Ovary (tissue), 9 donors: ENCODE results near the gene RNF34. TPM values are rescaled to one million over a fixed set of nuclear protein-coding genes. Genes with fewer than 3 reads are reported as not detected.
A peak's percentile ranks its signal among the peaks of the same experiment; 100 is the strongest.

Experiments used
- DNase-seq, 5 donors: peaks; one replicate each; pipeline ENCODE4 v3.0.0-alpha.2; 2019 to 2020
- H3K27ac ChIP-seq, 2 donors: fragments of 200-600 bp; one replicate each; pipeline versions ENCODE4 v1.5.1 to v1.8.0; 2019 to 2022
- H3K27me3 ChIP-seq: fragments of 200-600 bp; one replicate; pipeline ENCODE4 v1.8.0; 2022
- H3K36me3 ChIP-seq: fragments of 200-600 bp; sonication (generic); one replicate; pipeline ENCODE4 v1.5.1; 2019
- H3K4me1 ChIP-seq: one replicate; pipeline ENCODE4 v1.8.1; 2013; ENCODE audit warnings: mild to moderate bottlenecking, moderate library complexity; ENCODE audit not compliant: insufficient read depth
- H3K4me3 ChIP-seq: fragments of 200-600 bp; sonication (generic); one replicate; pipeline ENCODE4 v1.5.1; 2017
- H3K9me3 ChIP-seq, 2 donors: fragments of 200-600 bp in 1 of 2; sonication (generic) in 1 of 2; one replicate each; pipeline versions ENCODE4 v1.5.1 to v1.8.1; 2013 to 2019; ENCODE audit warnings: mild to moderate bottlenecking in 1 of 2, moderate library complexity in 1 of 2
- CTCF ChIP-seq, 3 donors: fragments of 450-650 bp in 2 of 3; fragments of 200-600 bp in 1 of 3; IDR thresholded peaks; one replicate each; pipeline versions ENCODE4 v1.5.1 to v1.8.0; 2016 to 2022; ENCODE audit warnings: antibody characterized with exemption in 3 of 3, mild to moderate bottlenecking in 1 of 3
- EP300 ChIP-seq: sonication (generic); formaldehyde crosslinking; IDR thresholded peaks from one replicate; pipeline ENCODE4 v1.6.1; 2017; ENCODE audit warnings: antibody characterized with exemption
- POLR2A ChIP-seq: fragments of 450-650 bp; IDR thresholded peaks from one replicate; pipeline ENCODE4 v1.6.1; 2017; ENCODE audit warnings: antibody characterized with exemption, mild to moderate bottlenecking, moderate library complexity
- WGBS, 3 donors: extraction: QIAGEN DNeasy Blood & Tissue Kit in 1 of 3; methylation state at CpG; one replicate each; pipeline versions ENCODE4 v1.1.5 to v1.1.7; 2013 to 2017; 5-methylcytosine and 5-hydroxymethylcytosine counted together
- intact Hi-C, 4 donors: fragments of 100-400 bp; cut with DNase I; formaldehyde crosslinking; loops; one replicate each; pipeline versions ENCODE4 v1.11.0 to v1.15.1; 2022 to 2023
- polyA plus RNA-seq, 2 donors: library from polyadenylated mRNA; stranded (reverse); fragments of 200-250 nt in 1 of 2; fragments of 350-450 nt in 1 of 2; fragmentation: Illumina TruSeq in 1 of 2; extraction: RNeasy Lipid Tissue Mini Kit (QIAGEN cat#74804) in 1 of 2; gene quantifications; one replicate each; pipeline ENCODE4 v1.2.3, GENCODE V29; 2013 to 2014
- total RNA-seq, 7 donors: library from RNA; depleted of rRNA in 2 of 7; stranded (reverse); fragments of >200 nt in 2 of 7; fragmentation: NEBNext Ultra II Directional in 3 of 7; extraction: Animal tissue kit (Norgen Biotek cat#: 25700) in 3 of 7; gene quantifications; one replicate each; pipeline versions ENCODE4 v1.1.0 to v1.2.4, GENCODE V29; 2016 to 2023
- donor health status: DM: no; HTN: no; CAD: no; lungs with moderate emphysema.
- donor health status: DM: no; HTN: no; CAD: no.
- donor health status: Bipolar disorder and iron deficiency.
- donor health status: DM: yes; HTN: yes; CAD: no.
- donor health status: DM: no; HTN: no; CAD: no.
- donor health status: DM: yes; HTN: yes; CAD: no.

The RNF34 gene
- total and polyA plus RNA-seq, 9 donors, result 17.3 to 39.8 (median 27.5) TPM

GRCh38 chr12:121461048-121461447, 61.1 kb downstream of the RNF34 start:
- Histone ChIP-seq H3K27me3 (no peaks in the 10 kb centered on the region), H3K36me3 (no peaks in the 10 kb centered on the region), H3K9me3 (no peaks in the 10 kb centered on the region), H3K4me3 (no peak overlapping the region), H3K27ac (no peak overlapping the region), H3K4me1 (no peaks in the 10 kb centered on the region)
- intact Hi-C loops, result no loop called here
- no peak for DNase-seq
- 92 to 97% (median 97%) methylated on average over 5 of the region's 5 CpGs for WGBS, 3 donors
- TF ChIP-seq CTCF (IDR thresholded peaks at IDR 0.05) (no peak), EP300 (no peak), POLR2A (no peak)

- no peak for DNase-seq
- no peaks in the 10 kb centered on the region for H3K27me3 ChIP-seq
- no peak overlapping the region for H3K27ac ChIP-seq
- no peak for TF ChIP-seq POLR2A
- TF ChIP-seq EP300, result no peak
- no peak for TF ChIP-seq CTCF (IDR thresholded peaks at IDR 0.05)
- no peak overlapping the region for H3K4me3 ChIP-seq
- WGBS, 3 donors, result 95 to 98% (median 96%) methylated on average over 13 of the region's 13 CpGs
- H3K4me1 ChIP-seq, result no peaks in the 10 kb centered on the region
- H3K36me3 ChIP-seq, result no peaks in the 10 kb centered on the region
- no peaks in the 10 kb centered on the region for H3K9me3 ChIP-seq
- intact Hi-C loops, result no loop called here
These were observed 64.4 kb downstream of the RNF34 start for GRCh38 chr12:121464331-121464730.

GRCh38 chr12:121465921-121466793, 66.2 kb downstream of the RNF34 start:
- WGBS, 3 donors, result 12 to 26% (median 17%) methylated on average over 40 to 70 of the region's 70 CpGs
- no peak overlapping the region for H3K27ac ChIP-seq
- H3K4me3 ChIP-seq, result peak overlapping the region; percentile 62
- H3K27me3 ChIP-seq, result no peaks in the 10 kb centered on the region
- H3K4me1 ChIP-seq, result no peaks in the 10 kb centered on the region
- TF ChIP-seq CTCF (IDR thresholded peaks at IDR 0.05), result no peak
- TF ChIP-seq EP300, result no peak
- TF ChIP-seq POLR2A, result no peak
- DNase-seq, result peak in 2 of 5 donors; percentile 51 to 53
- H3K9me3 ChIP-seq, result no peaks in the 10 kb centered on the region
- no peaks in the 10 kb centered on the region for H3K36me3 ChIP-seq
- intact Hi-C loops, result no loop called here

GRCh38 chr12:121466794-121467637, 67.1 kb downstream of the RNF34 start:
- intact Hi-C loops, result no loop called here

More at GRCh38 chr12:121466794-121467637, 67.1 kb downstream of the RNF34 start:
- Histone ChIP-seq H3K4me3 (peak overlapping the region; percentile 62), H3K27me3 (no peaks in the 10 kb centered on the region), H3K9me3 (no peaks in the 10 kb centered on the region), H3K36me3 (no peaks in the 10 kb centered on the region), H3K4me1 (no peaks in the 10 kb centered on the region), H3K27ac (peak overlapping the region; percentile 81 to 85)
- WGBS, 3 donors, result 1% methylated on average over 47 to 138 of the region's 139 CpGs
- TF ChIP-seq EP300, result no peak
- TF ChIP-seq POLR2A, result no peak
- peak; percentile 79 to 89 (median 86) for DNase-seq
